DND-41 (cell line): Measurements from ENCODE around the gene UFC1.

Experiments
- ATAC-seq: fragments of 200-7000 bp; cut with Tn5 transposase; 3 replicates; pipeline ENCODE4 v1.9.1; 2021; ENCODE audit warnings: low read depth; ENCODE audit not compliant: insufficient read depth
- DNase-seq: peaks from one replicate; pipeline ENCODE4 v3.0.0-alpha.2; 2020
- H2AFZ ChIP-seq: 2 replicates; pipeline ENCODE4 v1.6.0; 2012; ENCODE audit warnings: low read depth, low read length
- H3K27ac ChIP-seq: 2 replicates; pipeline ENCODE4 v1.5.1; 2012; ENCODE audit warnings: low read length, inconsistent platforms
- H3K27me3 ChIP-seq: fragments of 200-600 bp; sonication (generic); 2 replicates; pipeline ENCODE4 v1.6.0; 2012; ENCODE audit warnings: low read length, mild to moderate bottlenecking, inconsistent platforms; ENCODE audit not compliant: insufficient read depth, poor library complexity
- H3K36me3 ChIP-seq: 2 replicates; pipeline ENCODE4 v1.5.1; 2012; ENCODE audit warnings: low read length, inconsistent platforms; ENCODE audit not compliant: insufficient read depth
- H3K4me1 ChIP-seq: 2 replicates; pipeline ENCODE4 v1.5.1; 2012; ENCODE audit warnings: mild to moderate bottlenecking, low read length; ENCODE audit not compliant: insufficient read depth
- H3K4me2 ChIP-seq: 2 replicates; pipeline ENCODE4 v1.6.0; 2012; ENCODE audit warnings: mild to moderate bottlenecking, moderate library complexity, low read length, inconsistent platforms; ENCODE audit not compliant: insufficient read depth
- H3K4me3 ChIP-seq, 2 experiments: fragments of 200-600 bp in 1 of 2; shearing (Covaris generic) in 1 of 2; 2 replicates each; pipeline ENCODE4 v1.5.1; 2012 to 2016; ENCODE audit warnings: inconsistent platforms in 2 of 2, low read length in 2 of 2, mild to moderate bottlenecking in 2 of 2, low read depth in 1 of 2, moderate library complexity in 1 of 2
- H3K79me2 ChIP-seq: 2 replicates; pipeline ENCODE4 v1.6.0; 2012; ENCODE audit warnings: low read length, inconsistent platforms; ENCODE audit not compliant: insufficient read depth
- H3K9ac ChIP-seq: 2 replicates; pipeline ENCODE4 v1.6.0; 2012; ENCODE audit warnings: low read depth, mild to moderate bottlenecking, inconsistent platforms, low read length, moderate library complexity
- H3K9me3 ChIP-seq: 2 replicates; pipeline ENCODE4 v1.5.1; 2012; ENCODE audit warnings: low read length, moderate library complexity, mild to moderate bottlenecking, inconsistent platforms; ENCODE audit not compliant: insufficient read depth, severe bottlenecking
- H4K20me1 ChIP-seq: 2 replicates; pipeline ENCODE4 v1.6.0; 2012; ENCODE audit warnings: low read length; ENCODE audit not compliant: insufficient read depth
- EZH2 ChIP-seq: IDR thresholded peaks from 3 replicates; pipeline ENCODE4 v1.6.1; 2012; ENCODE audit warnings: borderline replicate concordance, low read depth, mild to moderate bottlenecking, moderate library complexity, low read length, inconsistent platforms; ENCODE audit not compliant: severe bottlenecking
- TF ChIP-seq, protein P1 (sequence below): IDR thresholded peaks from 2 replicates; pipeline ENCODE4 v1.5.1; 2012; ENCODE audit warnings: borderline replicate concordance, low read length, moderate library complexity, mild to moderate bottlenecking; ENCODE audit not compliant: poor library complexity, severe bottlenecking; ENCODE audit errors: extremely low read depth

Gene UFC1

DNA sequence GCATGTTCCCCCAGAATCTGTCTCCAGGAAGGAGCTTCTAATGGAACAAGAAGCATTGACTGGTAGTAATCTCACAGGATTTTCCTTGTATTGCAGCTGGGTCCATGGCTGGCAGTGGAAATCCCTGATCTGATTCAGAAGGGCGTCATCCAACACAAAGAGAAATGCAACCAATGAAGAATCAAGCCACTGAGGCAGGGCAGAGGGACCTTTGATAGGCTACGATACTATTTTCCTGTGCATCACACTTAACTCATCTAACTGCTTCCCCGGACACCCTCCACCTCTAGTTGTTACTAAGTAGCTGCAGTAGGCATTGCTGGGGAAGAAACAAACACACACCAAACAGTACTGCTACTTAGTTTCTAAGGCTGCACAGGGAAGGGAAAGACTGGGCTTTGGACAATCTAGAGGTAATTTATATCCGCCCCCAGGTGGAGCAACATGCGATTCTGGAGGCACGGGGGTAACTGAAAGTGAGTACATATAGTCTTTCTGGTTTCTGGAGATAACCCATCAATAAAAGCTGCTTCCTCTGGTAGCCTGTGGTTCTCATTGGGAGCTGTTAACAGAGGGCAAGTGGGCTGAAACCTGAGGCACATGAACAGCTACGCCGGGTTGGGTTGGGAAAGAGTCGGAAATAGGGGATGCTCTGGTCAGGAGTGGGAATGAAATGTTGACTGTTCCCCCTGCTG lies 4.7 kb downstream of the UFC1 start:
- Histone ChIP-seq H3K36me3 (peaks cover 52% of the 10 kb centered on the region), H3K4me3 (peak overlapping the region in 1 of 2 experiments; percentile 79; a peak in 2 of 4 replicates), H3K9me3 (no peaks in the 10 kb centered on the region), H4K20me1 (no peaks in the 10 kb centered on the region), H3K27me3 (no peaks in the 10 kb centered on the region), H2AFZ (peak overlapping the region; percentile 95; the same call in 1 of the 2 replicates), H3K27ac (peak overlapping the region; percentile 79), H3K4me2 (peak overlapping the region; percentile 88), H3K9ac (peak overlapping the region; percentile 87), H3K4me1 (peaks cover 62% of the 10 kb centered on the region), H3K79me2 (peaks cover 40% of the 10 kb centered on the region)
- ATAC-seq (no peak), DNase-seq (no peak)
- no peak for TF ChIP-seq EZH2
- TF ChIP-seq, protein P1, sequence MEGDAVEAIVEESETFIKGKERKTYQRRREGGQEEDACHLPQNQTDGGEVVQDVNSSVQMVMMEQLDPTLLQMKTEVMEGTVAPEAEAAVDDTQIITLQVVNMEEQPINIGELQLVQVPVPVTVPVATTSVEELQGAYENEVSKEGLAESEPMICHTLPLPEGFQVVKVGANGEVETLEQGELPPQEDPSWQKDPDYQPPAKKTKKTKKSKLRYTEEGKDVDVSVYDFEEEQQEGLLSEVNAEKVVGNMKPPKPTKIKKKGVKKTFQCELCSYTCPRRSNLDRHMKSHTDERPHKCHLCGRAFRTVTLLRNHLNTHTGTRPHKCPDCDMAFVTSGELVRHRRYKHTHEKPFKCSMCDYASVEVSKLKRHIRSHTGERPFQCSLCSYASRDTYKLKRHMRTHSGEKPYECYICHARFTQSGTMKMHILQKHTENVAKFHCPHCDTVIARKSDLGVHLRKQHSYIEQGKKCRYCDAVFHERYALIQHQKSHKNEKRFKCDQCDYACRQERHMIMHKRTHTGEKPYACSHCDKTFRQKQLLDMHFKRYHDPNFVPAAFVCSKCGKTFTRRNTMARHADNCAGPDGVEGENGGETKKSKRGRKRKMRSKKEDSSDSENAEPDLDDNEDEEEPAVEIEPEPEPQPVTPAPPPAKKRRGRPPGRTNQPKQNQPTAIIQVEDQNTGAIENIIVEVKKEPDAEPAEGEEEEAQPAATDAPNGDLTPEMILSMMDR = no peak

DNA sequence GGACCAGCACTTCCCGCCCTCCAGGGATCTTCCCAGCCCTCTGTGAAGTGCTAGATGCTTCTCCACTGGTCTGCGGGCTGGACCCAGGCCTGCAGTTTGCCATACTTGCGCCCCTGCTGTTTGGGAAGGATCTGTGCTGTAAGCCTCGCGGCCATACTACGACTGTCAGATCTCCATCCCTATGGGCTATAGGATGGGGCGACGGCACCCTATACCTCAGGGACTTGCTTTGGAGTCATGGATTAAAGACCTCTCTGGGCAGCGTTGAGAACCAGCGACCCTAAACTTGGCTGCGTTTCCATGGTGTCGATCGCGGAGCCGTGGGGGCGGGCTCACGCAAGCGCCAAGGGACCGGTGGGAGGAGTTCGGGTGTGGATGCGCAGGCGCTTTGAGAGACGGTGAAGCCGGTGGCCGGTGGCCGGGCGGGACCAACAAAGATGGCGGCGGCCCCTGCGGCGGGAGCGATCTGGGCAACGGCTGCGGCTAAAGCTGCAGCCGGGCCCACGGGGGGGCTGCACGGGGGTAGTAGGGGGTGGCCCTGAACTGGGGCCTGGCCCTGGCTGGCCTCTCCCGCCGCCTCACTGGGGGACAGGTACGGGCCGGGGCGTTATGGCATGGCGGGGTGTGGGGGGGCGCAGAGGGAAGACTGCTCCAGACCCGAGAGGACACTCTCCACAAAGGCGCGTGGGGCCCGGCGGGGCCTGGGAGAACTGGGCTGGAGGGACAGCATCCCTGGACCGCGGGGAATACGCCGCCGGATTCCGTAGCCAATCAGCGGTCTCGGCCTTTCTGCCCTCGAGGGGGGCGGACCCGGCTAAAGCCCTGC lies 5.5 kb downstream of the UFC1 start, which contains the start of gene USP21:
Gene USP21 (plus strand): TSS at position 414 of the 826 bp plus-strand sequence. CDS start 1,141 bp downstream, outside the sequence.
- Histone ChIP-seq H3K9ac (peak within 1 kb of the TSS; percentile 87), H3K4me1 (peaks cover 69% of the 10 kb centered on the region), H3K36me3 (peaks cover 61% of the 10 kb centered on the region), H3K27ac (peak within 1 kb of the TSS; percentile 79), H2AFZ (peak within 1 kb of the TSS; percentile 95), H3K4me2 (peak within 1 kb of the TSS; percentile 88), H3K4me3 (peak within 1 kb of the TSS; percentile 60 to 79; a peak in 3 of 4 replicates), H4K20me1 (no peaks in the 10 kb centered on the region), H3K27me3 (no peaks in the 10 kb centered on the region), H3K9me3 (no peaks in the 10 kb centered on the region), H3K79me2 (peaks cover 35% of the 10 kb centered on the region)
- TF ChIP-seq EZH2 = no peak
- TF ChIP-seq, protein P1 = no peak
- ATAC-seq (peak; percentile 95), DNase-seq (peak; percentile 93)

DNA sequence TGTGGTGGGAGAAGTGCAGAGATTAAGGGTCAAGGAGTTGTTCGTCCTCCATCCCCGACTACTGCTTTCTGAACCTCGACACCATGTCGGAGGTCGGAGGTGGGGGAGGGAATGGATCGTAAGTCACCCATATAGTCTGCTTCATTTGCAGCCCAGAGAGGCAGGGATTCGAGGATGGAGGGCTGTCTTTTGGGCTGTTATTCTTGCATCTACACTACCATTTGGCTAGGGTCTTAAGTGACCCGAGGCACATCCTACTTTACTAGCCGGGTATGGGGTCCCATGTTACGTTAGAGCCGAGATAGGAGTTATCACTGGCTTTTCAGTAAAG lies 6.1 kb downstream of the UFC1 start:
- H3K36me3 ChIP-seq = peaks cover 65% of the 10 kb centered on the region

More for the DNA sequence above, 6.1 kb downstream of the UFC1 start:
- Histone ChIP-seq H3K27ac (peak overlapping the region; percentile 79), H2AFZ (peak overlapping the region; percentile 75), H3K79me2 (peaks cover 30% of the 10 kb centered on the region), H3K4me1 (peaks cover 69% of the 10 kb centered on the region), H4K20me1 (no peaks in the 10 kb centered on the region), H3K27me3 (no peaks in the 10 kb centered on the region), H3K9ac (peak overlapping the region; percentile 87), H3K4me3 (peak overlapping the region; percentile 60 to 79; a peak in 3 of 4 replicates), H3K4me2 (peak overlapping the region; percentile 88), H3K9me3 (no peaks in the 10 kb centered on the region)
- DNase-seq (no peak), ATAC-seq (no peak)
- TF ChIP-seq, protein P1 = no peak
- no peak for TF ChIP-seq EZH2
